IMR-90 (cell line): ENCODE data around the gene EPS15.

Experiments
- CTCF ChIP-seq: conservative IDR thresholded peaks from 2 replicates; pipeline ENCODE4 v1.5.1; 2012; ENCODE audit warnings: mild to moderate bottlenecking, low read depth, low read length, improper control_type of control experiment
- ELK1 ChIP-seq: fragments of 150-350 bp; IDR thresholded peaks from 2 replicates; pipeline ENCODE4 v1.6.1; 2016; ENCODE audit warnings: low read depth, mild to moderate bottlenecking, low read length, moderate library complexity, borderline replicate concordance
- MAFK ChIP-seq: IDR thresholded peaks from 2 replicates; pipeline ENCODE4 v1.6.1; 2012; ENCODE audit warnings: low read depth, low read length, improper control_type of control experiment
- POLR2A ChIP-seq: IDR thresholded peaks from 2 replicates; pipeline ENCODE4 v1.6.1; 2012; ENCODE audit warnings: mild to moderate bottlenecking, low read depth, low read length
- RAD21 ChIP-seq: IDR thresholded peaks from 2 replicates; pipeline ENCODE4 v1.6.1; 2012; ENCODE audit warnings: low read length, improper control_type of control experiment
- RCOR1 ChIP-seq: IDR thresholded peaks from 2 replicates; pipeline ENCODE4 v1.6.1; 2012; ENCODE audit warnings: mild to moderate bottlenecking, low read length, improper control_type of control experiment; ENCODE audit not compliant: insufficient replicate concordance
- RFX5 ChIP-seq: IDR thresholded peaks from 2 replicates; pipeline ENCODE4 v1.8.0; 2012; ENCODE audit warnings: low read depth, mild to moderate bottlenecking, low read length, moderate library complexity

GRCh38 chr1:51553911-51554310 lies 34.8 kb upstream of the EPS15 start:
- TF ChIP-seq CTCF (no peak), RFX5 (no peak), MAFK (no peak), RCOR1 (no peak), RAD21 (no peak), POLR2A (no peak), ELK1 (no peak)
